Caco-2 (cell line): ENCODE results near the gene HAO1. TPM values are rescaled to one million over a fixed set of nuclear protein-coding genes. Genes with fewer than 3 reads are reported as not detected.

Experiments used
- BruUV-seq: library from RNA; stranded (reverse); fragments of 400-500 nt; replicated peaks from 2 replicates; lab custom pipeline; 2021; lab: Mats Ljungman, UMichigan
- CTCF ChIA-PET: fragments of 300-600 bp; sonication (Branson Sonifier 250); formaldehyde crosslinking; loops from one replicate; lab custom pipeline; 2022; ENCODE audit warnings: antibody characterized with exemption; lab: Charles Lee
- POLR2A ChIA-PET: fragments of 300-600 bp; sonication (Branson Sonifier 250); formaldehyde crosslinking; loops from one replicate; lab custom pipeline; 2022; ENCODE audit warnings: antibody characterized with exemption; lab: Charles Lee
- DNase-seq, 2 experiments: peaks; one replicate each; pipeline versions ENCODE4 v3.0.0 to v3.0.0-alpha.2; 2020 to 2022
- H3K27me3 ChIP-seq: replicated peaks from 2 replicates; pipeline ENCODE4 v1.6.0; 2011; ENCODE audit warnings: low read length; ENCODE audit not compliant: control insufficient read depth, insufficient read depth
- H3K36me3 ChIP-seq: 2 replicates; pipeline ENCODE4 v1.5.1; 2011; ENCODE audit warnings: low read length; ENCODE audit not compliant: control insufficient read depth, insufficient read depth
- H3K4me1 ChIP-seq: fragments of 250-450 bp; sonication (Bioruptor Pico); 2 replicates; pipeline ENCODE4 v1.5.1; 2020; ENCODE audit warnings: mild to moderate bottlenecking
- H3K4me3 ChIP-seq: 2 replicates; pipeline ENCODE4 v1.5.1; 2011; ENCODE audit warnings: low read depth, mild to moderate bottlenecking, control low read depth, low read length
- H3K9me3 ChIP-seq: fragments of 250-450 bp; sonication (Bioruptor Pico); 2 replicates; pipeline ENCODE4 v1.5.1; 2020; ENCODE audit warnings: mild to moderate bottlenecking, moderate library complexity
- H3K27ac Mint-ChIP-seq: one replicate; pipeline ENCODE4 v1.8.0; 2022; ENCODE audit warnings: mixed read lengths; ENCODE audit not compliant: unreplicated experiment
- H3K27me3 Mint-ChIP-seq: one replicate; pipeline ENCODE4 v1.8.0; 2022; ENCODE audit warnings: mixed read lengths; ENCODE audit not compliant: insufficient read depth, unreplicated experiment
- H3K36me3 Mint-ChIP-seq: one replicate; pipeline ENCODE4 v1.8.0; 2022; ENCODE audit warnings: mild to moderate bottlenecking, mixed read lengths; ENCODE audit not compliant: insufficient read depth, unreplicated experiment
- H3K4me1 Mint-ChIP-seq: one replicate; pipeline ENCODE4 v1.8.0; 2022; ENCODE audit warnings: low read depth, mixed read lengths; ENCODE audit not compliant: unreplicated experiment
- H3K4me3 Mint-ChIP-seq: one replicate; pipeline ENCODE4 v1.8.0; 2022; ENCODE audit warnings: mild to moderate bottlenecking, moderate library complexity, mixed read lengths; ENCODE audit not compliant: unreplicated experiment
- H3K9me3 Mint-ChIP-seq: one replicate; pipeline ENCODE4 v1.8.0; 2022; ENCODE audit warnings: mixed read lengths; ENCODE audit not compliant: unreplicated experiment
- intact Hi-C: fragments of 100-400 bp; cut with micrococcal nuclease; formaldehyde crosslinking; loops from one replicate; pipeline ENCODE4 v1.10.0; 2022; ENCODE audit not compliant: unreplicated experiment
- total RNA-seq: library from RNA; stranded (reverse); gene quantifications from 2 replicates; pipeline ENCODE4 v1.2.3, GENCODE V29; 2022
- TF ChIP-seq, protein P1 (sequence below), 2 experiments: fragments of 200-600 bp in 1 of 2; IDR thresholded peaks; 1 replicate in 1 of 2; 2 replicates in 1 of 2; pipeline versions ENCODE4 v1.5.1 to v1.8.0; 2011 to 2022; ENCODE audit warnings: antibody characterized with exemption in 1 of 2, control low read depth in 1 of 2, inconsistent platforms in 1 of 2, low read depth in 1 of 2, low read length in 1 of 2, mild to moderate bottlenecking in 1 of 2, moderate library complexity in 1 of 2; ENCODE audit not compliant: insufficient read depth in 1 of 2, severe bottlenecking in 1 of 2, unreplicated experiment in 1 of 2

Gene HAO1
- total RNA-seq, 1 experiment from 2014 or later: not detected

DNA sequence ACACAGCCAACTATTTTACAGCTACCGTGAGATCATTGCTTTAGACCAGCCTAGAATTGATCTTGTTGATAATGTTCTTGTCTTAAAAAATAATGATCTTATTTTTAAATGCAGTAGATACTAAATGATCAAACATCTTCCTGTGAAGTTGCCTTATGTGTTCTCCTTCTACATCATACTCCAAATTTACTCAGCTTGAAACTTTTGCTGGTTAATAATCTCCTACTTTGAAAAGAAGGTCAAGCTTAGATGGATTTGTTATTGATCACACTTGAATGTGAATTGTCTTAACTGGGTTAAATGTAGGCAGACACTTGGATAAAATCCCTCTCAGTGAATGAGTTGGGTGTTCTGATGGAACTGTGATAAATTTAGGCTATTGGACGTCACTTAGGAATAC lies 91.9 kb downstream of the HAO1 start:
- CTCF ChIA-PET: no interaction called here
- no peak for DNase-seq
- H3K4me1 ChIP-seq: no peaks in the 10 kb centered on the region
- no peaks in the 10 kb centered on the region for H3K4me1 Mint-ChIP-seq
- no peaks in the 10 kb centered on the region for H3K36me3 ChIP-seq
- no peak overlapping the region for H3K4me3 ChIP-seq
- intact Hi-C loops: no loop called here
- no peaks in the 10 kb centered on the region for H3K9me3 ChIP-seq
- peaks cover 11% of the 10 kb centered on the region for H3K27me3 Mint-ChIP-seq
- no TSS peak for BruUV-seq
- H3K27ac Mint-ChIP-seq: no peak overlapping the region
- no peaks in the 10 kb centered on the region for H3K9me3 Mint-ChIP-seq
- H3K27me3 ChIP-seq: no peaks in the 10 kb centered on the region
- POLR2A ChIA-PET: no interaction called here
- H3K4me3 Mint-ChIP-seq: no peak overlapping the region
- H3K36me3 Mint-ChIP-seq: no peaks in the 10 kb centered on the region
- TF ChIP-seq, protein P1, sequence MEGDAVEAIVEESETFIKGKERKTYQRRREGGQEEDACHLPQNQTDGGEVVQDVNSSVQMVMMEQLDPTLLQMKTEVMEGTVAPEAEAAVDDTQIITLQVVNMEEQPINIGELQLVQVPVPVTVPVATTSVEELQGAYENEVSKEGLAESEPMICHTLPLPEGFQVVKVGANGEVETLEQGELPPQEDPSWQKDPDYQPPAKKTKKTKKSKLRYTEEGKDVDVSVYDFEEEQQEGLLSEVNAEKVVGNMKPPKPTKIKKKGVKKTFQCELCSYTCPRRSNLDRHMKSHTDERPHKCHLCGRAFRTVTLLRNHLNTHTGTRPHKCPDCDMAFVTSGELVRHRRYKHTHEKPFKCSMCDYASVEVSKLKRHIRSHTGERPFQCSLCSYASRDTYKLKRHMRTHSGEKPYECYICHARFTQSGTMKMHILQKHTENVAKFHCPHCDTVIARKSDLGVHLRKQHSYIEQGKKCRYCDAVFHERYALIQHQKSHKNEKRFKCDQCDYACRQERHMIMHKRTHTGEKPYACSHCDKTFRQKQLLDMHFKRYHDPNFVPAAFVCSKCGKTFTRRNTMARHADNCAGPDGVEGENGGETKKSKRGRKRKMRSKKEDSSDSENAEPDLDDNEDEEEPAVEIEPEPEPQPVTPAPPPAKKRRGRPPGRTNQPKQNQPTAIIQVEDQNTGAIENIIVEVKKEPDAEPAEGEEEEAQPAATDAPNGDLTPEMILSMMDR (IDR thresholded peaks at IDR 0.05; ENCODE audit: insufficient read depth in 1 of 2, low read depth in 1 of 2, low read length in 1 of 2, severe bottlenecking in 1 of 2, unreplicated experiment in 1 of 2): no peak

DNA sequence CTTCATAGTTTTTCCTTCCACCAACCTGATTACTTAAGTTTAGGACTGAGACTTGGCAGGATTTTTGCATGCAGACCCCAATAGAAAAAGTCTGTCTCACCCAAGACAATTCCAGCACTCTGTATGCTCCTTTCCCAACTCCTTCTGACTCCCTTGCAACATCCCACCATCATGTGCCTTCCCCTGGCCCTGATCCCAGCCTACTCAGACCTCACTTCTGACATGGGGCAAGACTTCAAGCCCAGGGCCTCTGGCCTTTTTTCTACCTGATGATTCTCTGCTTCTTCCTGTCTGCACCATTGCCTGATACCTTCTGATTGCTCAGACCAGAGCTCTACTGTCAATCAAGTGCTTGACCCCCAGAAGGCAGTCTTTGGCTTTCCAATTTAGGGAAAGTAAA lies 96.6 kb downstream of the HAO1 start:
- no peaks in the 10 kb centered on the region for H3K4me1 ChIP-seq
- intact Hi-C loops: no loop called here
- no peaks in the 10 kb centered on the region for H3K27me3 ChIP-seq
- no peak overlapping the region for H3K27ac Mint-ChIP-seq
- CTCF ChIA-PET: no interaction called here
- no peaks in the 10 kb centered on the region for H3K4me1 Mint-ChIP-seq
- TF ChIP-seq, protein P1 (IDR thresholded peaks at IDR 0.05; ENCODE audit: insufficient read depth in 1 of 2, low read depth in 1 of 2, low read length in 1 of 2, severe bottlenecking in 1 of 2, unreplicated experiment in 1 of 2): no peak
- no TSS peak for BruUV-seq
- no peaks in the 10 kb centered on the region for H3K36me3 Mint-ChIP-seq
- no peaks in the 10 kb centered on the region for H3K9me3 Mint-ChIP-seq
- no peak overlapping the region for H3K4me3 Mint-ChIP-seq
- no peaks in the 10 kb centered on the region for H3K36me3 ChIP-seq
- DNase-seq: no peak
- POLR2A ChIA-PET: no interaction called here
- H3K9me3 ChIP-seq: no peaks in the 10 kb centered on the region
- H3K27me3 Mint-ChIP-seq: peaks cover 8% of the 10 kb centered on the region
- H3K4me3 ChIP-seq: no peak overlapping the region

DNA sequence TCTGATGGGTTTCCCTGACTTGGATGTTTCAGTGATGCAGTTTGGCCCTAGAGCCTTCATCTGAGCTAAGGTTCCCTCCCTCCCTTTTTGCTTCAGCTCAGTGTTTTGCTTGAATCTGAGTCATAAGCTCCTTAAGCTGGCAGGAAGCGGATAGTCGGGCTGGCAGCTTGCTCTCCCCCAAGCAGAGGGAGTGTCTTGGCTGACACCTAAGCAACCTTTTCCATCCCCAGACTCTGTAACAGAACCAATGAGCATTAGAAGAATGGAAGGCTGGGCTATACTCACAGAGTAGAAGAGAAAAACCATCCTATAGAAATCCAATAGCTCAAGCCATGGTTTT lies 98.3 kb downstream of the HAO1 start:
- no peaks in the 10 kb centered on the region for H3K36me3 Mint-ChIP-seq
- no peaks in the 10 kb centered on the region for H3K36me3 ChIP-seq
- intact Hi-C loops: no loop called here
- CTCF ChIA-PET: no interaction called here
- BruUV-seq: no TSS peak
- no peaks in the 10 kb centered on the region for H3K4me1 Mint-ChIP-seq
- no peak overlapping the region for H3K4me3 ChIP-seq
- POLR2A ChIA-PET: no interaction called here
- DNase-seq: no peak
- H3K9me3 ChIP-seq: no peaks in the 10 kb centered on the region
- TF ChIP-seq, protein P1 (IDR thresholded peaks at IDR 0.05; ENCODE audit: insufficient read depth in 1 of 2, low read depth in 1 of 2, low read length in 1 of 2, severe bottlenecking in 1 of 2, unreplicated experiment in 1 of 2): no peak
- H3K4me1 ChIP-seq: no peaks in the 10 kb centered on the region
- no peaks in the 10 kb centered on the region; the same call in 1 of the 2 replicates for H3K27me3 ChIP-seq
- no peak overlapping the region for H3K4me3 Mint-ChIP-seq
- no peaks in the 10 kb centered on the region for H3K9me3 Mint-ChIP-seq
- H3K27ac Mint-ChIP-seq: no peak overlapping the region
- peaks cover 8% of the 10 kb centered on the region for H3K27me3 Mint-ChIP-seq
